HepG2 (cell line): ENCODE data around the gene ZNF277. TPM values are rescaled to one million over a fixed set of nuclear protein-coding genes. Genes with fewer than 3 reads are reported as not detected.
A peak's percentile ranks its signal among the peaks of the same experiment; 100 is the strongest.

Source experiments
- ARID2 ChIP-seq: sonication (generic); formaldehyde crosslinking; IDR thresholded peaks from 2 replicates; pipeline ENCODE4 v1.8.1; 2022; ENCODE audit warnings: mild to moderate bottlenecking, missing genetic modification reagents, borderline replicate concordance
- CCDC6 ChIP-seq: sonication (generic); formaldehyde crosslinking; IDR thresholded peaks from 2 replicates; pipeline ENCODE4 v1.8.1; 2022; ENCODE audit warnings: mild to moderate bottlenecking, missing genetic modification reagents, moderate library complexity
- HCFC1 ChIP-seq: fragments of 150-350 bp; IDR thresholded peaks from 2 replicates; pipeline ENCODE4 v1.6.1; 2014; ENCODE audit warnings: low read depth, low read length
- IKZF1 ChIP-seq: fragments of 450-650 bp; IDR thresholded peaks from 2 replicates; pipeline ENCODE4 v1.7.1; 2016
- NFATC3 ChIP-seq: sonication (generic); formaldehyde crosslinking; IDR thresholded peaks from 2 replicates; pipeline ENCODE4 v1.5.1; 2020; ENCODE audit warnings: mild to moderate bottlenecking, missing genetic modification reagents
- PAXIP1 ChIP-seq: sonication (generic); formaldehyde crosslinking; conservative IDR thresholded peaks from 2 replicates; pipeline ENCODE4 v1.4.0; 2020; ENCODE audit warnings: mild to moderate bottlenecking, missing genetic modification reagents, moderate library complexity
- RNF219 ChIP-seq: sonication (generic); formaldehyde crosslinking; IDR thresholded peaks from 2 replicates; pipeline ENCODE4 v1.5.0; 2020; ENCODE audit warnings: mild to moderate bottlenecking, missing genetic modification reagents
- UBTF ChIP-seq: sonication (generic); formaldehyde crosslinking; IDR thresholded peaks from 2 replicates; pipeline ENCODE4 v1.4.0; 2020; ENCODE audit warnings: mild to moderate bottlenecking, missing genetic modification reagents
- polyA plus RNA-seq, 8 experiments: library from polyadenylated mRNA; depleted of rRNA in 3 of 8; stranded (reverse) in 7 of 8; unstranded in 1 of 8; fragments of >200 nt; fragmentation: Illumina TruSeq in 4 of 8; extraction: Trizol in 4 of 8; gene quantifications; 2 replicates each; pipeline versions ENCODE4 v1.2.1 to v1.2.3, GENCODE V29; 2011 to 2016; ENCODE audit warnings: low read depth in 4 of 8, missing spikeins in 1 of 8, mixed read lengths in 1 of 8; ENCODE audit not compliant: insufficient read depth in 1 of 8
- total RNA-seq, 5 experiments: library from RNA; depleted of rRNA; stranded (reverse); fragments of >200 nt; fragmentation: Illumina TruSeq; extraction: Trizol; gene quantifications; 2 replicates each; pipeline ENCODE4 v1.2.3, GENCODE V29; 2016; ENCODE audit warnings: low read depth in 1 of 5
- TF ChIP-seq, protein P1 (sequence below): sonication (generic); formaldehyde crosslinking; IDR thresholded peaks from 2 replicates; pipeline ENCODE4 v1.5.1; 2020; ENCODE audit warnings: mild to moderate bottlenecking, missing genetic modification reagents, moderate library complexity
- TF ChIP-seq, protein P2 (sequence below): fragments of 450-650 bp; IDR thresholded peaks from 2 replicates; pipeline ENCODE4 v1.6.1; 2016

The ZNF277 gene
- total and polyA plus RNA-seq, 2 of the 13 experiments (the other 11 are each of a cell fraction or from before 2014, with no cell fraction given), result 29.1 to 30.1 TPM

DNA sequence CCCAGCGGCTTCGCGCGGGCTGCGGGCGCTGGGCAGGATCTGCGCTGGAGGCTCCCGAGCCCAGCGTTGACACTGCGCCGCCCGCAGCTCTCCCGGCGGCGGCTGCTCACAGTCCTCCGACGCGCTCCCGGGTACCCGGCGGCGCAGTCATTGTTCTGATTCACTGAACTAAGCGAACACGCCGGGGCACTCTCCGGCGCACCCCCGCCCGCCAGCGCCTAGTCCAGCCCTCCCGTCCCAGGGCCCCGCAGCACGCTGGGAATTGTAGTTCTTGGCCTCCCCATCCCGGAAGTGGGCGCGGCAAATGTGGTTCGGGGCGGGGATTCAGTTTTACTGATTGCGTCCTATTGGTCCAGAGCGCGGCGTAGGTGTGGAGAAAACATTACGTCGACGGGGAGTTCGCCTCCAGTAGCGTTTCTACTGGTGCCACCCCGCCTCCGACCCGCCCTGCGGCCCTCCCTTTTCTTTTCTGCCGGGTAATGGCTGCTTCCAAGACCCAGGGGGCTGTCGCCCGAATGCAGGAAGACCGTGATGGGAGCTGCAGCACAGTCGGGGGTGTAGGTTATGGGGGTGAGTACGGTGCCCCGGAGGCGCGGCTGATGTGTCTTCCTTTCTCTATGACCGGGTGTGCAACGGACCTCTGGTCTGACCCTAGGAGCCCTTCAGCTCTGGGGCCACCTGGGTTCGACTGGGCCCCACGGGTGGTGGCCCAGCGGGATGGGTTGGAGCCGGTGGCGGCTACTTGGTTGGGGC is at the start of gene ZNF277, which contains the start of gene DOCK4 (continued):
- TF ChIP-seq, protein P1, sequence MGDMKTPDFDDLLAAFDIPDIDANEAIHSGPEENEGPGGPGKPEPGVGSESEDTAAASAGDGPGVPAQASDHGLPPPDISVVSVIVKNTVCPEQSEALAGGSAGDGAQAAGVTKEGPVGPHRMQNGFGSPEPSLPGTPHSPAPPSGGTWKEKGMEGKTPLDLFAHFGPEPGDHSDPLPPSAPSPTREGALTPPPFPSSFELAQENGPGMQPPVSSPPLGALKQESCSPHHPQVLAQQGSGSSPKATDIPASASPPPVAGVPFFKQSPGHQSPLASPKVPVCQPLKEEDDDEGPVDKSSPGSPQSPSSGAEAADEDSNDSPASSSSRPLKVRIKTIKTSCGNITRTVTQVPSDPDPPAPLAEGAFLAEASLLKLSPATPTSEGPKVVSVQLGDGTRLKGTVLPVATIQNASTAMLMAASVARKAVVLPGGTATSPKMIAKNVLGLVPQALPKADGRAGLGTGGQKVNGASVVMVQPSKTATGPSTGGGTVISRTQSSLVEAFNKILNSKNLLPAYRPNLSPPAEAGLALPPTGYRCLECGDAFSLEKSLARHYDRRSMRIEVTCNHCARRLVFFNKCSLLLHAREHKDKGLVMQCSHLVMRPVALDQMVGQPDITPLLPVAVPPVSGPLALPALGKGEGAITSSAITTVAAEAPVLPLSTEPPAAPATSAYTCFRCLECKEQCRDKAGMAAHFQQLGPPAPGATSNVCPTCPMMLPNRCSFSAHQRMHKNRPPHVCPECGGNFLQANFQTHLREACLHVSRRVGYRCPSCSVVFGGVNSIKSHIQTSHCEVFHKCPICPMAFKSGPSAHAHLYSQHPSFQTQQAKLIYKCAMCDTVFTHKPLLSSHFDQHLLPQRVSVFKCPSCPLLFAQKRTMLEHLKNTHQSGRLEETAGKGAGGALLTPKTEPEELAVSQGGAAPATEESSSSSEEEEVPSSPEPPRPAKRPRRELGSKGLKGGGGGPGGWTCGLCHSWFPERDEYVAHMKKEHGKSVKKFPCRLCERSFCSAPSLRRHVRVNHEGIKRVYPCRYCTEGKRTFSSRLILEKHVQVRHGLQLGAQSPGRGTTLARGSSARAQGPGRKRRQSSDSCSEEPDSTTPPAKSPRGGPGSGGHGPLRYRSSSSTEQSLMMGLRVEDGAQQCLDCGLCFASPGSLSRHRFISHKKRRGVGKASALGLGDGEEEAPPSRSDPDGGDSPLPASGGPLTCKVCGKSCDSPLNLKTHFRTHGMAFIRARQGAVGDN (CRISPR knock-in tag), result peak; percentile 78
- TF ChIP-seq RNF219 (CRISPR knock-in tag) (0 out of 2 replicates have a peak, but pooled peaks have one; percentile 46), IKZF1 (no peak), NFATC3 (no peak), ARID2 (CRISPR knock-in tag) (peak; percentile 70; the same call in 1 of the 2 replicates), HCFC1 (peak; percentile 94), UBTF (peak; percentile 97), PAXIP1 (CRISPR knock-in tag) (peak; percentile 12; the same call in 1 of the 2 replicates), CCDC6 (CRISPR knock-in tag) (peak; percentile 89; the same call in 1 of the 2 replicates)
- TF ChIP-seq, protein P2, sequence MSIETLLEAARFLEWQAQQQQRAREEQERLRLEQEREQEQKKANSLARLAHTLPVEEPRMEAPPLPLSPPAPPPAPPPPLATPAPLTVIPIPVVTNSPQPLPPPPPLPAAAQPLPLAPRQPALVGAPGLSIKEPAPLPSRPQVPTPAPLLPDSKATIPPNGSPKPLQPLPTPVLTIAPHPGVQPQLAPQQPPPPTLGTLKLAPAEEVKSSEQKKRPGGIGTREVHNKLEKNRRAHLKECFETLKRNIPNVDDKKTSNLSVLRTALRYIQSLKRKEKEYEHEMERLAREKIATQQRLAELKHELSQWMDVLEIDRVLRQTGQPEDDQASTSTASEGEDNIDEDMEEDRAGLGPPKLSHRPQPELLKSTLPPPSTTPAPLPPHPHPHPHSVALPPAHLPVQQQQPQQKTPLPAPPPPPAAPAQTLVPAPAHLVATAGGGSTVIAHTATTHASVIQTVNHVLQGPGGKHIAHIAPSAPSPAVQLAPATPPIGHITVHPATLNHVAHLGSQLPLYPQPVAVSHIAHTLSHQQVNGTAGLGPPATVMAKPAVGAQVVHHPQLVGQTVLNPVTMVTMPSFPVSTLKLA, result peak; percentile 46; the same call in 1 of the 2 replicates
